ENCODE data around the gene CCT6B. TPM values are rescaled to one million over a fixed set of nuclear protein-coding genes. Genes with fewer than 3 reads are reported as not detected.

Gene CCT6B
- total and polyA plus RNA-seq, 9 of the 15 experiments (the other 6 are each of a cell fraction or from before 2014, with no cell fraction given), result 0.25 to 0.91 (median 0.58) TPM

- intact Hi-C loops (cut with micrococcal nuclease), result no loop called here
- Histone ChIP-seq H3K79me2 (ENCODE audit: control insufficient read depth, insufficient read depth, low read length) (no peaks in the 10 kb centered on the region), H3K4me1 (replicated peaks in 1 of 2; ENCODE audit: control insufficient read depth in 2 of 2, insufficient read depth in 2 of 2, low read length in 2 of 2) (no peaks in the 10 kb centered on the region), H4K20me1 (replicated peaks; ENCODE audit: control insufficient read depth, insufficient read depth, low read length) (no peaks in the 10 kb centered on the region), H3K9me3 (replicated peaks; ENCODE audit: control insufficient read depth, insufficient read depth, low read depth, low read length) (no peaks in the 10 kb centered on the region), H3K4me2 (ENCODE audit: insufficient read depth, low read length) (no peak overlapping the region), H3K27ac (ENCODE audit: extremely low read depth, low read depth, low read length) (no peak overlapping the region), H3K36me3 (ENCODE audit: control insufficient read depth, insufficient read depth, low read length) (no peaks in the 10 kb centered on the region), H3K9me1 (ENCODE audit: control insufficient read depth, insufficient read depth, low read length) (no peaks in the 10 kb centered on the region), H3K9ac (ENCODE audit: insufficient read depth in 1 of 2, low read depth in 2 of 2, low read length in 2 of 2) (no peak overlapping the region), H2AFZ (ENCODE audit: low read depth, low read length) (no peak overlapping the region), H3K4me3 (no peak overlapping the region), H3K27me3 (ENCODE audit: control insufficient read depth in 2 of 2, insufficient read depth in 2 of 2, low read length in 2 of 2) (no peaks in the 10 kb centered on the region)
- BruUV-seq (replicated peaks), result no TSS peak
- POLR2A ChIA-PET, result no interaction called here
- CTCF ChIA-PET (ENCODE audit: low intra/inter-chr PET ratio), result no interaction called here
- ATAC-seq (no peak), DNase-seq (ENCODE audit: extremely low read depth in 1 of 4, low spot score in 3 of 4) (no peak), FAIRE-seq (no peak)
- in situ Hi-C loops (cut with MboI), result no loop called here
- TF ChIP-seq ZFP36 (IDR thresholded peaks at IDR 0.05; ENCODE audit: low read depth, low read length, partially characterized antibody) (no peak), ATF2 (CRISPR knock-in tag; IDR thresholded peaks at IDR 0.05) (no peak), ZKSCAN8 (CRISPR knock-in tag; IDR thresholded peaks at IDR 0.05) (no peak), ZNF263 (CRISPR knock-in tag; IDR thresholded peaks at IDR 0.05; ENCODE audit: borderline replicate concordance) (no peak), NCOA2 (IDR thresholded peaks at IDR 0.05; ENCODE audit: partially characterized antibody in 2 of 2) (no peak), ZNF764 (CRISPR knock-in tag; IDR thresholded peaks at IDR 0.05; ENCODE audit: low read depth) (no peak), NR1H2 (CRISPR knock-in tag; IDR thresholded peaks at IDR 0.05) (no peak), SMARCB1 (IDR thresholded peaks at IDR 0.05; ENCODE audit: insufficient read length, low read depth) (no peak)
- TF ChIP-seq, protein P1, sequence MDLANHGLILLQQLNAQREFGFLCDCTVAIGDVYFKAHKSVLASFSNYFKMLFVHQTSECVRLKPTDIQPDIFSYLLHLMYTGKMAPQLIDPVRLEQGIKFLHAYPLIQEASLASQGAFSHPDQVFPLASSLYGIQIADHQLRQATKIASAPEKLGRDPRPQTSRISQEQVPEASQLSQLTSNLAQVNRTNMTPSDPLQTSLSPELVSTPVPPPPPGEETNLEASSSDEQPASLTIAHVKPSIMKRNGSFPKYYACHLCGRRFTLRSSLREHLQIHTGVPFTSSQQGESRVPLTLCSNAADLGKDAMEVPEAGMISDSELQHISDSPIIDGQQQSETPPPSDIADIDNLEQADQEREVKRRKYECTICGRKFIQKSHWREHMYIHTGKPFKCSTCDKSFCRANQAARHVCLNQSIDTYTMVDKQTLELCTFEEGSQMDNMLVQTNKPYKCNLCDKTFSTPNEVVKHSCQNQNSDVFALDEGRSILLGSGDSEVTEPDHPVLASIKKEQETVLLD (IDR thresholded peaks at IDR 0.05), result no peak
- TF ChIP-seq, protein P2, sequence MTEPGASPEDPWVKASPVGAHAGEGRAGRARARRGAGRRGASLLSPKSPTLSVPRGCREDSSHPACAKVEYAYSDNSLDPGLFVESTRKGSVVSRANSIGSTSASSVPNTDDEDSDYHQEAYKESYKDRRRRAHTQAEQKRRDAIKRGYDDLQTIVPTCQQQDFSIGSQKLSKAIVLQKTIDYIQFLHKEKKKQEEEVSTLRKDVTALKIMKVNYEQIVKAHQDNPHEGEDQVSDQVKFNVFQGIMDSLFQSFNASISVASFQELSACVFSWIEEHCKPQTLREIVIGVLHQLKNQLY (CRISPR knock-in tag; conservative IDR thresholded peaks at IDR 0.05), result no peak
- WGBS (ENCODE audit: insufficient coverage, low coverage, missing lambda C conversion rate), result 7% methylated on average over 3 of the region's 3 CpGs
Measured at GRCh38 chr17:34926661-34927060, 34.6 kb downstream of the CCT6B start.
